IMR-90 (cell line): ENCODE results near the gene MYADM. TPM values are rescaled to one million over a fixed set of nuclear protein-coding genes. Genes with fewer than 3 reads are reported as not detected.

Experiments used
- ATAC-seq: fragments of 200-7000 bp; cut with Tn5 transposase; 2 replicates; pipeline ENCODE4 v1.9.1; 2020; ENCODE audit warnings: low read depth, mild to moderate bottlenecking, moderate library complexity
- BruUV-seq: library from RNA; stranded (reverse); fragments of 400-500 nt; replicated peaks from 2 replicates; lab custom pipeline; 2021; lab: Mats Ljungman, UMichigan
- CTCF ChIA-PET: fragments of 300-600 bp; formaldehyde crosslinking; extraction: SDS; loops from one replicate; lab custom pipeline; 2021; ENCODE audit warnings: antibody characterized with exemption; lab: Yijun Ruan, JAX
- POLR2A ChIA-PET: fragments of 300-600 bp; sonication (Branson Sonifier 250); formaldehyde crosslinking; loops from one replicate; lab custom pipeline; 2022; ENCODE audit warnings: antibody characterized with exemption; ENCODE audit not compliant: unreplicated experiment; lab: Charles Lee
- DNase-seq: peaks from one replicate; pipeline ENCODE4 v3.0.0; 2013
- H2AFZ ChIP-seq: replicated peaks from 2 replicates; pipeline ENCODE3; 2013; ENCODE audit warnings: low read length, mild to moderate bottlenecking; ENCODE audit not compliant: poor library complexity
- H2AK5ac ChIP-seq: 2 replicates; pipeline ENCODE4 v1.6.1; 2013; ENCODE audit warnings: low read depth, low read length, inconsistent platforms
- H2AK9ac ChIP-seq: replicated peaks from 2 replicates; pipeline ENCODE3; 2013; ENCODE audit warnings: mild to moderate bottlenecking, low read depth, low read length, moderate library complexity; ENCODE audit not compliant: poor library complexity
- H2BK120ac ChIP-seq: 2 replicates; pipeline ENCODE4 v1.6.1; 2013; ENCODE audit warnings: low read depth, low read length, inconsistent platforms
- H2BK15ac ChIP-seq: 3 replicates; pipeline ENCODE4 v1.6.1; 2013; ENCODE audit warnings: low read depth, low read length, inconsistent platforms
- H2BK20ac ChIP-seq: 2 replicates; pipeline ENCODE4 v1.6.1; 2013; ENCODE audit warnings: low read depth, mild to moderate bottlenecking, inconsistent platforms, low read length, moderate library complexity
- H2BK5ac ChIP-seq: 2 replicates; pipeline ENCODE4 v1.6.1; 2013; ENCODE audit warnings: mild to moderate bottlenecking, low read depth, low read length, inconsistent platforms; ENCODE audit not compliant: poor library complexity, severe bottlenecking
- H3K14ac ChIP-seq: replicated peaks from 2 replicates; pipeline ENCODE4 v1.6.1; 2013; ENCODE audit warnings: low read depth, low read length, inconsistent platforms
- H3K18ac ChIP-seq: 2 replicates; pipeline ENCODE4 v1.6.1; 2013; ENCODE audit warnings: low read depth, low read length, control low read depth
- H3K23ac ChIP-seq: 2 replicates; pipeline ENCODE4 v1.6.1; 2013; ENCODE audit warnings: low read depth, low read length, inconsistent platforms
- H3K27ac ChIP-seq: 2 replicates; pipeline ENCODE4 v1.5.1; 2013; ENCODE audit warnings: mild to moderate bottlenecking, control low read depth, low read length; ENCODE audit not compliant: insufficient read depth
- H3K27me3 ChIP-seq: 2 replicates; pipeline ENCODE4 v1.6.1; 2013; ENCODE audit warnings: low read length; ENCODE audit not compliant: control insufficient read depth, insufficient read depth
- H3K36me3 ChIP-seq: 2 replicates; pipeline ENCODE4 v1.6.1; 2013; ENCODE audit warnings: low read length, mixed read lengths; ENCODE audit not compliant: control insufficient read depth, insufficient read depth
- H3K4ac ChIP-seq: 2 replicates; pipeline ENCODE4 v1.6.1; 2013; ENCODE audit warnings: low read depth, low read length, inconsistent platforms
- H3K4me1 ChIP-seq: 2 replicates; pipeline ENCODE4 v1.6.1; 2013; ENCODE audit warnings: low read length, mixed read lengths; ENCODE audit not compliant: control insufficient read depth, insufficient read depth
- H3K4me2 ChIP-seq: 2 replicates; pipeline ENCODE4 v1.6.1; 2013; ENCODE audit warnings: low read depth, mild to moderate bottlenecking, control low read depth, low read length, moderate library complexity
- H3K4me3 ChIP-seq: 2 replicates; pipeline ENCODE4 v1.5.1; 2013; ENCODE audit warnings: low read depth, mild to moderate bottlenecking, control low read depth, low read length, moderate library complexity; ENCODE audit not compliant: insufficient read depth
- H3K56ac ChIP-seq: 2 replicates; pipeline ENCODE4 v1.6.1; 2013; ENCODE audit warnings: low read length, inconsistent platforms; ENCODE audit not compliant: insufficient read depth; ENCODE audit errors: extremely low read depth
- H3K79me1 ChIP-seq, 2 experiments: 2 replicates each; pipeline ENCODE4 v1.6.1; 2013; ENCODE audit warnings: low read length in 2 of 2, inconsistent platforms in 1 of 2, low read depth in 1 of 2
- H3K9ac ChIP-seq: 2 replicates; pipeline ENCODE4 v1.6.1; 2013; ENCODE audit warnings: low read depth, low read length, control low read depth
- H3K9me1 ChIP-seq: 2 replicates; pipeline ENCODE4 v1.6.1; 2013; ENCODE audit warnings: low read length, inconsistent platforms; ENCODE audit not compliant: insufficient read depth
- H3K9me3 ChIP-seq: 2 replicates; pipeline ENCODE4 v1.6.1; 2013; ENCODE audit warnings: low read length; ENCODE audit not compliant: control insufficient read depth, insufficient read depth
- H4K20me1 ChIP-seq: 2 replicates; pipeline ENCODE4 v1.6.1; 2013; ENCODE audit warnings: low read length, inconsistent platforms; ENCODE audit not compliant: insufficient read depth
- H4K5ac ChIP-seq: 2 replicates; pipeline ENCODE4 v1.6.1; 2013; ENCODE audit warnings: mild to moderate bottlenecking, low read depth, low read length, control low read depth
- H4K8ac ChIP-seq, 2 experiments: 2 replicates each; pipeline ENCODE4 v1.6.1; 2013; ENCODE audit warnings: low read depth in 2 of 2, low read length in 2 of 2, control low read depth in 1 of 2, inconsistent platforms in 1 of 2
- H4K91ac ChIP-seq: 2 replicates; pipeline ENCODE4 v1.6.1; 2013; ENCODE audit warnings: low read depth, low read length, inconsistent platforms; ENCODE audit not compliant: insufficient read depth
- BHLHE40 ChIP-seq: fragments of 150-350 bp; IDR thresholded peaks from 2 replicates; pipeline ENCODE4 v1.6.1; 2016; ENCODE audit warnings: mild to moderate bottlenecking, low read depth, low read length
- CEBPB ChIP-seq: IDR thresholded peaks from 2 replicates; pipeline ENCODE4 v1.6.1; 2012; ENCODE audit warnings: low read depth, low read length, improper control_type of control experiment
- CHD1 ChIP-seq: IDR thresholded peaks from 2 replicates; pipeline ENCODE4 v1.6.1; 2012; ENCODE audit warnings: low read depth, low read length, improper control_type of control experiment
- CTCF ChIP-seq: conservative IDR thresholded peaks from 2 replicates; pipeline ENCODE4 v1.5.1; 2012; ENCODE audit warnings: mild to moderate bottlenecking, low read depth, low read length, improper control_type of control experiment
- ELK1 ChIP-seq: fragments of 150-350 bp; IDR thresholded peaks from 2 replicates; pipeline ENCODE4 v1.6.1; 2016; ENCODE audit warnings: low read depth, mild to moderate bottlenecking, low read length, moderate library complexity, borderline replicate concordance
- FOS ChIP-seq: fragments of 150-350 bp; IDR thresholded peaks from 2 replicates; pipeline ENCODE4 v1.6.1; 2016; ENCODE audit warnings: low read depth, low read length
- MAZ ChIP-seq: IDR thresholded peaks from 2 replicates; pipeline ENCODE4 v1.6.1; 2012; ENCODE audit warnings: low read depth, mild to moderate bottlenecking, low read length, improper control_type of control experiment, moderate library complexity, borderline replicate concordance
- POLR2A ChIP-seq: IDR thresholded peaks from 2 replicates; pipeline ENCODE4 v1.6.1; 2012; ENCODE audit warnings: mild to moderate bottlenecking, low read depth, low read length
- RAD21 ChIP-seq: IDR thresholded peaks from 2 replicates; pipeline ENCODE4 v1.6.1; 2012; ENCODE audit warnings: low read length, improper control_type of control experiment
- RCOR1 ChIP-seq: IDR thresholded peaks from 2 replicates; pipeline ENCODE4 v1.6.1; 2012; ENCODE audit warnings: mild to moderate bottlenecking, low read length, improper control_type of control experiment; ENCODE audit not compliant: insufficient replicate concordance
- RFX5 ChIP-seq: IDR thresholded peaks from 2 replicates; pipeline ENCODE4 v1.8.0; 2012; ENCODE audit warnings: low read depth, mild to moderate bottlenecking, low read length, moderate library complexity
- SMC3 ChIP-seq: fragments of 150-350 bp; IDR thresholded peaks from 2 replicates; pipeline ENCODE4 v1.6.1; 2016; ENCODE audit warnings: low read depth, mild to moderate bottlenecking, antibody characterized with exemption, low read length, moderate library complexity
- USF2 ChIP-seq: fragments of 150-350 bp; IDR thresholded peaks from 2 replicates; pipeline ENCODE4 v1.6.1; 2017; ENCODE audit warnings: mild to moderate bottlenecking, antibody characterized with exemption, low read length, low read depth
- WGBS, 2 experiments: methylation state at CpG; one replicate each; pipeline versions ENCODE4 v1.1.5 to v1.1.7; 2013; ENCODE audit warnings: missing lambda C conversion rate in 2 of 2; ENCODE audit not compliant: insufficient read length in 1 of 2; ENCODE audit errors: extremely low coverage in 2 of 2; 5-methylcytosine and 5-hydroxymethylcytosine counted together
- dilution Hi-C: fragments of 300-500 bp; cut with HindIII; formaldehyde crosslinking; loops from one replicate; pipeline ENCODE4 v1.14.3; 2018; ENCODE audit warnings: low sequenced_read_pairs; ENCODE audit not compliant: unreplicated experiment
- in situ Hi-C: fragments of 300-500 bp; cut with MboI; formaldehyde crosslinking; loops from 3 replicates; pipeline ENCODE4 v1.14.3; 2019; ENCODE audit warnings: low sequenced_read_pairs, inconsistent platforms, mixed read lengths
- intact Hi-C: fragments of 100-400 bp; cut with micrococcal nuclease; formaldehyde crosslinking; loops from 2 replicates; pipeline ENCODE4 v1.10.0; 2022
- polyA plus RNA-seq, 3 experiments: library from polyadenylated mRNA; depleted of rRNA; stranded (reverse); fragments of >200 nt; gene quantifications; 2 replicates each; pipeline ENCODE4 v1.2.3, GENCODE V29; 2012; ENCODE audit warnings: low replicate concordance in 1 of 3
- total RNA-seq: library from RNA; depleted of rRNA; stranded (reverse); fragments of >200 nt; gene quantifications from 2 replicates; pipeline ENCODE4 v1.2.3, GENCODE V29; 2012

MYADM gene
- total and polyA plus RNA-seq, 2 of the 4 experiments (the other 2 are of a cell fraction): 4.8 to 96.1 TPM

- peak; percentile 4 for ATAC-seq
- Histone ChIP-seq H3K4me1 (peaks cover 5% of the 10 kb centered on the region), H4K5ac (peak overlapping the region; percentile 81), H2AK9ac (peak overlapping the region; percentile 18), H4K8ac (peak overlapping the region; percentile 94 to 99), H2BK5ac (no peak overlapping the region), H3K36me3 (peaks cover 23% of the 10 kb centered on the region), H3K4ac (peak overlapping the region; percentile 87), H4K20me1 (peaks cover 31% of the 10 kb centered on the region), H2AFZ (peak overlapping the region; percentile 99), H3K23ac (peak overlapping the region; percentile 51; the same call in 1 of the 2 replicates), H3K56ac (peak overlapping the region; percentile 45; the same call in 1 of the 2 replicates), H2BK15ac (peak overlapping the region; percentile 59; the same call in 1 of the 3 replicates), H2BK20ac (no peak overlapping the region), H2AK5ac (peak overlapping the region; percentile 57), H4K91ac (peak overlapping the region; percentile 63; the same call in 1 of the 2 replicates), H2BK120ac (peak overlapping the region; percentile 59; the same call in 1 of the 2 replicates), H3K27me3 (peaks cover 28% of the 10 kb centered on the region), H3K4me3 (peak overlapping the region; percentile 80), H3K79me1 (peaks cover 13 to 26% of the 10 kb centered on the region in 2 experiments), H3K18ac (peak overlapping the region; percentile 30), H3K4me2 (peak overlapping the region; percentile 98), H3K9me3 (no peaks in the 10 kb centered on the region), H3K9me1 (peaks cover 7% of the 10 kb centered on the region), H3K14ac (peak overlapping the region; percentile 95), H3K27ac (peak overlapping the region; percentile 68), H3K9ac (peak overlapping the region; percentile 77)
- no TSS peak for BruUV-seq
- ChIA-PET CTCF (no interaction called here), POLR2A (no interaction called here)
- in situ Hi-C loops: loop anchor here (10.0 kb wide), 1 partner anchor 576 kb away; no protein-coding TSS in a partner anchor
- dilution Hi-C loops: no loop called here
- no CpG with 5 or more reads among the region's 12 CpGs for WGBS, 2 experiments
- no peak for DNase-seq
- intact Hi-C loops: no loop called here
- TF ChIP-seq CHD1 (no peak), POLR2A (no peak), CTCF (no peak), USF2 (no peak), FOS (no peak), ELK1 (no peak), SMC3 (no peak), RAD21 (no peak), BHLHE40 (no peak), MAZ (no peak), RCOR1 (no peak), RFX5 (no peak), CEBPB (no peak)
Observed at GRCh38 chr19:53878776-53879139, 11.1 kb downstream of the MYADM start.
